Stimulated activated CD4-positive, alpha-beta T cell treated with anti-CD3 and anti-CD28 coated beads, Interleukin-1b, Interleukin-23, amount 100 ng/mL, for 48 hours (primary cell): Measurements from ENCODE around the gene FMN2.
"Not testable (repeated sequence)": the region's sequence is repeated elsewhere in the genome, so short reads cannot be mapped to it uniquely, and the experiment has no call there.

Experiments
- DNase-seq: peaks from one replicate; pipeline ENCODE4 v3.0.0-alpha.2; 2020

FMN2 gene

DNA sequence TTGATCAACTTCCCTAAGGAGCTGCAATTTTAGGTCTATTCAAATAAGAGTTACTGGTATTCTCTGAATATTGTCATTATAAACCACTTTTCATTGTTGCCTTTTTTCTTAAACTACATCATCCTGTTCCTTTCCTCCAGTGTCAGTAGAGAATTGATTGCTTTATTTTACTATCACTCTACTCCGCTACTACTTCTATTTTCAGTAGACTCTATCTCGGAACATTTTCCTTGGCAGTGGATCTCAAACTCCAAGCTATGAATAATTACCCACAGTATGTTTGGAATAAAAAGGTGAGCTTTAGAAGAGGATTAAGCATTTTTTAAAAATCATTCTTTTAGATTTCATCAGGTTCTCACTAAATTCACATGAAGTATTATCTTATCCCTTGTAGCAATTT is 295.4 kb downstream of the FMN2 start:
- DNase-seq, result no peak

DNA sequence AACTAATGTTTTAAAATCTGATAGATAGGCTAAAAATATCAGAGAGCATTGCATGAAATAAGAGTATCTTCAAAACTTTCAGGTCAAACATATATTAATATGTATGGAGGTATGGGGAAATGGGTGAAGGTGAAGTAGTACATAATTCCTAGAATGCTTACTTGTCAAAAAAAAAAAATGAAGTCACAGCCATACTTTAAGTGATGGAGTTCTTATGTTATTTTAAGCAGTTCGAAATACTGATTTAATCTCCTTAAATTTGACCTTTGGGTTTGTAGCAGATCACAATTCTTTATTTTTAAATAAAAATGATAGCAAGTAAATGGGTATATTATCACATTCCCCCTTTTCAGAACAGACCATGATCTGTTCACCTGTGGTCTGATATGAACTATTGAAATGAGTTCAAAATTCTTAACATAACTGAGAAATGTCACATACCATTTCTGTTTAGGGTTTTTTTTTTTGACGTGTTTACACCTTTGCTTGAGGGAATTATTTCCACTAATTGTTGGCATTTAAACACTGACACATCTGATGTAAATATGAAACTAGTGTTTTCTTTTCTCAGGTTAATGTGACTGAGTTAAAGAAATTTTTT is 300.1 kb downstream of the FMN2 start:
- no peak for DNase-seq

DNA sequence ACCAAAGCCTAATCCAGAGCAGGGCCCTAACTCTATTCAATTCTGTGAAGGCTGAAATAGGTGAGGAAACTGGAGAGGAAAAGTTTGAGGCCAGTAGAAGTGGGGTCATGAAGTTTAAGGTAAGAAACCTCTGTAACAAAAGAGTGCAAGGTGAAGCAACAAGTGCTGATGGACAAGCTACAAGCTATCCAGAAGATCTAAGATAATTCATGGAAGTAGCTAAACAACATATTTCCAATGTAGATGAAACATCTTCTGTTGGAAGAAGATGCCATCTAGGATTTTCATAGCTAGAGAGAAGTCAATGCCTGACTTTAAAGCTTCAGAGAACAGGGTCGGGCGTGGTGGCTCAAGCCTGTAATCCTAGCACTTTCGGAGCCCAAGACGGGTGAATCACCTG is 302.7 kb downstream of the FMN2 start:
- no peak for DNase-seq

DNA sequence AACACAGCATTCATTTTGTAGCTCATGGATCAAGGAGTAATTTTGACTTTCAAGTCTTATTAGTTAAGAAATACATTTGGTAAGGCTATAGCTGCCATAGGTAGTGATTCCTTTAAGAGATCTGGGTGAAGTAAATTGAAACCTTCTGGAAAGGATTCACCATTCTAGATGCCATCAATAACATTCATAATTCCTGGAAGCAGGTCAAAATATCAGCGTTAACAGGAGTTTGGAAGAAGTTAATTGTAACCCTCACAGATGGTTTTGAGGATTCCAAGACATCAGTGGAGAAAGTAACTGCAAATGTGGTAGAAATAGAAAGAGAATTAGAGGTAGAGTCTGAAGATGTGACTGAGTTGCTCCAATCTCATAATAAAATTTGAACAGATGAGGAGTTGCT is 303.7 kb downstream of the FMN2 start:
- no peak for DNase-seq

DNA sequence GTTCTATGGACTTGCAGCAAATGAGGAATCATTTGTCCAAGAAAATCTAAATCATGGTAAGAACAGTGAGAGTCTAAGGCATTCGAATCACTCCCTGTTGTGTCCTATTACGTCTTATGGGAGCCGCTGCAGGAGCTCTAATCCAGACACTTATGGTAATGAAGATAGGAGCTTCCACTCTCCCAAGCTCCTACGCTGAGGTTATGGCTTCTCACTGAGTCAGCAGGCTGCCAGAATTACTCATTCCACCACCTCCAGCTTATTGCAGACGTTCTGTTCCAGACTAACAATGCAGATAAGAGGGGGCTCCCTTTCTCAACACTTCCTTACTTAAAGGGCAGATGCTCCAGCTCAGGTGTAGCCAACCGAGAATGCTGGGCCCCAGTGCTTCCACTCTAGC is 307.7 kb downstream of the FMN2 start:
- DNase-seq, result no peak

DNA sequence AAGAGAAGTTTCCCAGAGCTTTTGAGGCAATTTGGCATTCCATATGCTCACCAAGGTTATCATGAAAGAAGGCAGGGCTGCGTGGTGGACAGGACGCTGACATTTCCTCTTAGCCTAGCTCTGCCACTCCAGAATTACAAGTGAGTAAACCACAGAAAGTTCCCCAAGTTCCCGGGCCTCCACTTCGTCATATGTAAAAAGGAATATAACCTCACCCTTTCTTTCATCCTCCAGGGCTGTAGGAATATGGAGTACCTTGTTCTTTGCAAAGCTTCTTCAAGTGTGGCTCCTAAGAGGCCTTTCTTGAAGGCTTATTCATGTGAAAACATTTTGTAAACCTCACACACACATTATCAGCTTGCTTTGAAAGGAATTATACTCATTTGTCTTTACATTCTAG is 310.0 kb downstream of the FMN2 start:
- no peak for DNase-seq

DNA sequence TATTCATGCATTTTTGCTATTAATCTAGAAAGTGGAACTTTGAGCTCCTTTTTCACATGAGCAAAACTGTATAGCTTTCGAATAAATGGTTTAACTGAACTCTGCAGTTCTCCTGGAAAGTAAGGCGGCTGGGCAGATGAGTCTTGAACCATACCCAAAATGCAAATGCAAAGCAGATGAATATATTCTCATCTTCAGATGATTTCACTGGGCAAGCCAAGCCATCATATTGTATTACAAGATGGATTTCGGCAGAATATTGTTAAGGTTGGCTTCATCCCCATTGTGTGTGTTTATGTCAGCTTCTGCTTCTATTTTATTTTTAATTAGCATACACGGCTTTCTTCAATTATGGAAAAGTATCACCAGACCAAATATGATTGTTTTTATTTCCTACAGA is 310.6 kb downstream of the FMN2 start:
- DNase-seq, result no peak

DNA sequence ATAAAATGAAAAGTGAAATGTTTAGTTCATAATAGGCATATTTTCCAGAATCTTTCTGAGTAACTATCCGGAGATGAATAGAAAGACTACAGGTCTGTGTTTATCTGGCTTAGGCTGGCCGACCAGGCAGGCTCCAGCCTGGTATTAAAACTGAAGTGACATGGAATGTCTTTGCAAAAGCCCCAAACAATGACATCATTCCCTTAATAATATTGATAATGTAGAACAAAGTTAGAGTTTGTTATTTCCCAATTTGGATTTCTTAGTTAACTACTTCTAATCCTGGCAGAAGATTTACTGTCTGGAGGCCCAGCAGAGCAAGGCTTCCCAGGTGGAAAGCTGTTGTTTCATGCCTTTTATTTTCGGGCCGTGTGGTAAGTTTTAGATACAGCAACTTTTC is 312.6 kb downstream of the FMN2 start:
- DNase-seq, result no peak

DNA sequence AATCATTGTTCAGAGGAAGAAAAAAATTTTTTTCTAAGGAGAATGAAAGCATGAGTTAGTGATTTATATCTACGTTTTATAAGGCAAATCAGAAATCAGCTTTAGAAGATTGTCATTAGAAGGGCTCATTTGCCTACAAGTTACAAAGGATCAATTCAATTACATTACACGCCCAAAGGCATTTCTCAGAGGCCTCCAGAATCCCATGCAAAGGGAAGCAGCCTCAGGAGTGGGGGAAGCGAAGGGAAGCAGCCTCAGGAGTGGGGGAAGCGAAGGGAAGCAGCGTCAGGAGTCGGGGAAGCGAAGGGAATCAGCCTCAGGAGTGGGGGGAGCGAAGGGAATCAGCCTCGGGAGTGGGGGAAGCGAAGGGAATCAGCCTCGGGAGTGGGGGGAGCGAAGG is 314.1 kb downstream of the FMN2 start:
- DNase-seq, result no peak

DNA sequence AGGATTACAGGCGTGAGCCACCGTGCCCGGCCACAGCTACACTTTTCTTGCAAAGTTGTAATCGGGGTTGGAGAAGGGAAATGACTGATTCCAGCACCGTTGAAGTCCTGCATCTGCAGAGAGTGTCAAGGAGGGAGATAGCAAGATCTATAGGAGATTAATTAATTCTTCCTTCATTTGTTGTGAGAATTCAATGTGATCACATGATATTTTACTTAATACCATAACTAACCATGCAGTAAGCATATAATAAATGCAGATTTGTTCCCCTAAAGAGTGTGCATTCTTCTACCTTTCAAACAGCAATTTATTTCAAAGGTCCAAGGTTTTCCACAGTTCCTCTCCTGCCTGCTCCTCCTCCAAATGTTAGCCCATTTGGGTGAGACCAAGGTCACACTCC is 315.7 kb downstream of the FMN2 start:
- DNase-seq, result no peak

DNA sequence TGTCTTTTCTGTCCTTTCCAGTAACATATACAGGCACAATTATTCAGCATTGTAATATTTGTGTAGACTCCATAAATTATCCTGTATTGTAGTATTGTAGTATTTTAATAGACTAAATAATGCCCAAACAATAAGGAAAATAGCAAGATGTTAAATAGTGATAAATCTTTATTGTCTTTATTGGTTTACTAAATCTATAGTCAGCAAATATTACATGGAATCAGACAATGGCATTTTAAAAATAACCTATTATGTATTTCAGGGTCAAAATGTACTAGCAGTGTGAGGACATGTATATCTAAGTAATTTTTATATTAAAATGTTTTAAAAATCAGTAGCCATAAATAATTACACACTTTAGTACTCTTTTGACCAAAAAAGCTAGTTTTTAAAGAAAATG is 317.9 kb downstream of the FMN2 start:
- no peak for DNase-seq

DNA sequence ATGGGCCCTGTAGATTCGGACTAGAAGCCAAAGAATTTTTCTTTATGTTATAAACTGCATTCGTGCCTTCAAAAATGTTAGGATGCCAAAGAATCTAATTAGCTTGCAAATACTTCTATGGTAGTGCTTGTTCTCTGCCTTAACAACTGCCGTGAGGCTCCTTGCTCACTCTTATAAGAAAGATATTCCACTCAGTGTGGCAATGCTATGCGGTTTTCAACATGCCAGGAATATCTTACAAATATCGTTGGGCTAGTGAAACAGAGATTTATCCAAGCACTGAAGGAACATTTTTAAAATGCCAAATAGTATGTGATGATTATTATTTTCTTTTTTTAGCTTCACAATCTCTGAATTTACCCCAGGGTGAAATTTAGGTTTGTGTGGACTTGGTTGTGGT is 322.0 kb downstream of the FMN2 start:
- DNase-seq, result no peak

DNA sequence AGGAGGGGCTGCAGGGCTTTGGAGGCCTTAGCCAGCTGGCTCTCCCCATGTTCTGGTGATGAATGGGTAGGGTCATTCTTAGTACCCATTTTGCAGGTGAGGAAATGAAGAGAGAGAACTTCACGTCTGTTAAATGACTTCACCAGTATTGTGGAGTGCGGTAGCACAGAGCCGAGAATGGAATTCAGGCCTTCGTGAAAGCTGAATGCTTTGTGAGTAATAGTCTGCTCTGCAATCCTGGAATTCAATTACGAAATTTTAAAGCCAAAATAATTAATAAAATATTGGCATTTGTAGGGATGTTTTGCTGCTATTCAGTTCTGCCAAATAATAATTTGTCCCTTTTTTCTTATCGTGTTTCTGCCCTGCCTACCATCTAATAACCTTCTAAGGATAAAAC is 322.6 kb downstream of the FMN2 start:
- no peak for DNase-seq

DNA sequence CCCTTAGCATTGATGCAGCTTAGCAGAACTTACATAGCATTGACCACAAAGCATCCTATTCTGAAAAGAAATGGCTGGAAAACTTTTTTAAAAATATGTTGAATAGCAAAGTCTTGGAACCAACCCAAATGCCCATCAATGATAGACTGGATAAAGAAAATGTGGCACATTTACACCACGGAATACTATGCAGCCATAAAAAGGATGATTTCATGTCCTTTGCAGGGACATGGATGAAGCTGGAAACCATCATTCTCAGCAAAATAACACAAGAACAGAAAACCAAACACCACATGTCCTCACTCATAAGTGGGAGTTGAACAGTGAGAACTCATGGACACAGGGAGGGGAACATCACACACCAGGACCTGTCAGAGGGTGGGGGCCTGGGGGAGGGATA is 323.3 kb downstream of the FMN2 start:
- not testable (repeated sequence) for DNase-seq

DNA sequence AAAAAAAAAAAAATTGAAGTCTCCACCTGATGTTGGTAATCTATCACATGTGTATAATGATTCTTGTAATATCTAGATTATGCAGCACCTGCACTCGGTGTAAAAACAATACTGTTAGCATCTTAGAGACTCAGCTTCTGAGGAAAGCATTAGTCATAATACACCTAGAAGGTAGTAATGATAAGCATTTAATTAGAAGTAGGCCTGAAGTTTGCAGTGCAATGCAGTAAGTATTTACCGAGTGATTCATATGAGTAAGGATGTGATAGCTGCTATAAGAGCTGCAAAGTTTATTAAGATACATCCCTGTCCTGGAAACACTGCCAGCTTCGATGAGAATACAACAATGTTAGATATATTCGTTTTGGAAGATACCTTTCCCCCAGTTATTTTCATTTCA is 323.8 kb downstream of the FMN2 start:
- no peak for DNase-seq

DNA sequence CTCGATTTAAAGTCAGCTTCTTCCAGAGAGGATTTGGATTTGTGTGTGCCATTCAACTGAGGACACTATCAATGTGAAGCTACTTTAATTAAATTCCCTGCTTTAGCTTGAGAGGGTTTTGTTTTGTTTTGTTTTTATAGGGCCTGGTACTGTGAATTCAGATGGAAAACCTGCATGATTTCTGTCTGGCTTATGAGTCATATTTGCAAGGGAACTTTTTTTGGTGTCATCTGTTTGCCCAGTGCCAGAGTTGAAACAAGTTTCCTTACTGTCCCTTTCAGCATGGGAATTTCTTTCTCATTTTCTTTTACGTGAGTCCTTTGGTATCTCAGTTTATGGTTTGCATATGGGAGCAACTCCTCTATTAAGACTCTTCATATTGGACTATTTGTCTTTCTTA is 325.6 kb downstream of the FMN2 start:
- no peak for DNase-seq

DNA sequence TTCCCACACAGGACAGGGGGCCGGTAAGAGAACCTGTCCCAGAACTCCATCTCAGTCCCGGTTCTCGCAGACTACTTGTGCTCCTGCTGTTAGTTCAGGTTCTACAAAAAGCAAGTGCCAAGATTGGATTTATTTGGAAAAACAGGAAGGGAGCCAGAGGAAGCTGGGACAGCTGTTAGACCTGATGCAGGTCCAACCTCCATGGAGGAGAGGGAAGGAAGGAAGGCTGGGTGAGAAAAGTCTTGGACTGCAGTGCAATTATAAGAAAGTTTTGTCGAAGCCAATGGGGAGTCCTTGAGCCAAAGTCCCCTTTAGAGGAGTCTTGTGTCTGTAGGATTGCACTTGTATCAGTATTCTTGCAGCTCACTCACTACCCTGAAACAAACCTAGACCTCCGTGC is 329.1 kb downstream of the FMN2 start:
- no peak for DNase-seq

DNA sequence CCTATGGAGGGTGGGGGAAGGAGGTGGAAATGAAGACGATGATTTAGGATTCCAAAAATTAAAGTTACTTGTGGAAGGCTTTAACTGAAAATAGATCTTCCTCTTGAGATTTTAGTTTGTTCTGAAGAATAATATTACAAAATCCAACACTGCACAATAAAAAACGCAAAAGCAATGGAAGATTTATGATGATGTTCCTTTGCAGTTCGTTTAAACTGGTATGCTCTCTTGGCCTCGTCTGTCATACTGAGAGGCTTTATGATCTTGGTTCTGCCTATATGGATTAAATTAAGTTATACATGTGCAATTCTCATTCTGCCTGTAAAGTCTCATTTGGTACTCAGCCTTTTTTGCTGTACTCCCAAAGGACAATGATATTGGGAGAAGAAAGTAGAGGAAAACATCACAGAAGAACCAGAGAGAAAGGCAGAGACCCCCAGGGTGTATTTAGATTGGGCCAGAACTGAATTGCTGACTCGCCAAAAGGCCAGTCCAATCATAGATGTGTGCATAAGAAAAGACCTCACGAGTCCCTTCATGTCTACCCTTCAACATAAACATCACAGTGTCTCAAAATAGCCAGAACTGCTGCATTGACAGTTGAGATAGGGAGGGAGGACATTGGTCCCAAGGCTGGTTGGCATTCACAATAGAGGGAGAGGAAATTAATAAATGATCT is 331.7 kb downstream of the FMN2 start:
- no peak for DNase-seq

DNA sequence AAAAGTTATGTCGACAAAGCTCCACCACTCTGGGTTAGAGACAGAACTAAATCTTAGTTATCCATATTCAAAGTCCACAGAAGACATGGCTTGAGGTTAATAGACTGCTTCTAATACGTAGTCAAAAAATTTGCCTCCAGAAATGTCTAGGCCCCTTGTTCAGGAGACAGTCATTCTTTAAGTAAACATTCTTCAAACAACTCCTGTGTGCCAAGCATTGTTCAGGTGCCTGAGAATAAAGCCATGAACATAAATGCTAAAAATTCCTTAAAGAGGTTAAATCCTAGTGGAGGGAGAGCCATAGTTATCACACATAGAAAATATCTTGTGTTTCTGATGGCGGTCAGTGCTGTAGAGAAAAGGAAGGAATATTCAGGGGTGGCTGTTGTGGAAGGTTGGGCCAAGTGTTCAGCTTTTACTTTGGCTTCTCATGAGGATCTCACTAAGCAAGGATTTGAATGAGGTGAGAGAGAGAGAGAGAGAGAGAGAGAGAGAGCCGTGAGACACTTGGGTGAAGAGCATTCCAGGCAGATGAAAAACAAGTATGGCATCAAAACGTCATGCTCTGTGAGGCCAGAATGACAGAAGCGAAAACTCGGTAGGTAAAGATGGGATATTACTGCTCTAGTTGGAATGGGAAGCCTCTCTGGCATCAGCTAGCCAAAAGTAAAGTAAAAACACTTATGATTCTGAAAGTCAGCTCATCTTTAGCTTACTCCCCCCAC is 333.2 kb downstream of the FMN2 start:
- DNase-seq, result no peak

DNA sequence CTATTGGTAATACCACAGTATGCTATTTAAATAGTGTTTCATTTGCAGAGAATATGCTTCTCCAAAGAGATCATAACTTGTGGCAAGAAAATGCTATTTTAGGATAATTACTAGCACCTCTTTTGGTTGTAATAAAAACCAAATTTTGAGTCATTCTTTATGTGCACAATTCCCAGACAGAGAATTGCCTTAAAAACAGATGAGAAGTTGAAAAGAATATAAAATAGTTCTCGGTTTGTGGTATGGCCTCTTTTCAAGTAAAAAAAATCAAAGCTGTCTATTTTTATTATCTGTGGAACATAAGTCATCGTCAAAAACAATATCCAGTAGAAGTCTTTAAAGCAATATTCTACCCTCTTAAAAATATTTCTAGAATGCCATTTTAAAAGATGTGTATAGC is 334.4 kb downstream of the FMN2 start:
- no peak for DNase-seq

DNA sequence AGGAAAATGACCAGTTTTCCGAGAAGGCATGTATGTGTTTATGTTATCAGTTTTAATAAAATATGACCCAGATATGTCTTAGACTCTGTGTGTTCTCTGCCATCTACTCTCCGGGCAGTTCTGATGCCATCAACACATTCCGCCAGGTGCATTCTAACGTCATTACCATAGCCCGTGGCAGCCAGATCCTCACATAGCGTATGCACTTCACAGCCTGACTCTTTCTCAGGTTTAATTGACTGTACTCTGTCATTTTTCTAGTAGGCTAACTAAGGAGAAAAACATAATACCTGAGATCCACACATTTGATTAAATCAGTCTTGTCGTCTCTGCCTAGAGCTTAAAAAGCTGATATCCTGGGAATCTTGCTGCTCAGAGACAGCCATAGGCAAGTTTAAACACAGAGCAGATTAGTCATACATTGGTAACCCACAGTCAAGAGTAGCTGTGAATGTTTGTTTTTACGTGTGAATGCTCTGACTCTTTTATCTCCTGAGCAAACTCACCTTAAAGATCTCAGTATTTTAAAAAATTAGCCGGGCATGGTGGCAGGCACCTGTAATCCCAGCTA is 344.4 kb downstream of the FMN2 start:
- DNase-seq, result no peak

DNA sequence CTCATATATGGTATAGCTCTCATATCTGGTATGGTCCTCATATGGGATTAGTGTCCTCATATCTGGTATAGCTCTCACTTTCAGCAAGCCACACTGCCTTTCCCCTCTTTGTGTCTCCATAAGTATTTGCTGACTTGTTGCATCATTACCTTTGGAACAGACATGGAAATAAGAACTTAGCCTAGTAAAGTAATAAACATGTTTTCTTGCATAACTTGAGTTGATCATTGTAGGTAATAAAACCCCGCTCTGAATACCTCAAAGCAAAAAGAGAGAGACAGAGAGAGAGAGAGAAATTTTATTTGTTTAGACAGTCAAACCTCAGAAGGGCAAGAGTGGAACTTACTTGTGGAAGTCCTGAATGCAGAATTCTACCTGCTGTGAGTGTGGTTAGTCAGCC is 350.0 kb downstream of the FMN2 start:
- no peak for DNase-seq

DNA sequence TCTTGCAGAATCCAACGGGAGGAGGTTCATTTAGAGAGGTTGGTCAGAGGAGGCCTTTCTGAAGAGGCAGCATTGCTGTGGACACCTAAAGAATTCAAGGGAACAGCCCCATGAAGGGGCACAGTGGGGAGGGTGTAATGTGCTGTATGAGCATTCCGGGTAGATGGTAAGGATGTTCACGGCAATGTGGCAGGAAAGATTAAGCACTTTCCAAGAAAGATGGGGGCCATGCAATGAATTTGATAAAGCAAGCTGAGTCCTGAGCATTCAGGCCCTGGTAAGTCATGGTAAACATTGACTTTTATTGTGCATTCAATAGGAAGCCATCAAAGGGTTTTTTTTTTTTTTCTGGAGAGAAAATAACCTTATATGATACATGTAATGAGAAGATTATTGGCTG is 353.7 kb downstream of the FMN2 start:
- DNase-seq, result no peak

DNA sequence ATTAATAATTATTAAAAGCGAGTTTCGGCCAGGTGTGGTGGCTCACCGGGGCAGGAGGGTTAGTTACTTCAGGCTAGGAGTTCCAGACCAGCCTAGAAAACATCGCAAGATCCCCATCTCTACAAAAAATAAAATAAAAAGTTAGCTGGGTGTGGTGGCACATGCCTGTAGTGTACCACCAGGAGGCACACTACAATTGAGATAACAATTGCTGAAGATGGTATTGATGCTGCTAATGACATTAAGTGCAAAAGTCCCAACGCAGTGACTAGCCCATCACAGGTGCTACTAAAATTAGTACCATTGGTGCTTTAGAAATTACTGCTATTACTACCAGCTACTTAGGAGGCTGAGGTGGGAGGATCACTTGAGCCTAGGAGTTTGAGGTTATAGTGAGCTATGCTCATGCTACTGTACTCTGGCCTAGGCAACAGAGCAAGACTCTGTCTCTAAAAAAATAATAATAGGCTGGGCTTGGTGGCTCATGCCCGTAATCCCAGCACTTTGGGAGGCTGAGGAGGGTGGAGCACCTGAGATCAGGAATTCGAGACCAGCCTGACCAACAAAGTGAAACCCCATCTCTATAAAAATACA is 363.6 kb downstream of the FMN2 start:
- DNase-seq, result no peak
